ENCODE measurements around the gene LOXL3.

GRCh38 chr2:74525717-74526648 lies 27.8 kb downstream of the LOXL3 start, which contains the start of gene DQX1:
- no peak for TF ChIP-seq CTCF (IDR thresholded peaks at IDR 0.05; ENCODE audit: low read length)
- no peak for TF ChIP-seq EZH2 (optimal IDR thresholded peaks at IDR 0.05; ENCODE audit: low read depth, low read length)
- no peak for TF ChIP-seq EZH2phosphoT487 (IDR thresholded peaks at IDR 0.05; ENCODE audit: low read length)
